WERI-Rb-1 (cell line): ENCODE results near the gene RNPEPL1.

Experiments
- DNase-seq: peaks from one replicate; pipeline ENCODE4 v3.0.0-alpha.2; 2020
- H3K27ac ChIP-seq: fragments of 250-450 bp; sonication (Bioruptor Pico); 2 replicates; pipeline ENCODE4 v1.5.1; 2020; ENCODE audit warnings: mild to moderate bottlenecking, moderate library complexity
- H3K27me3 ChIP-seq: fragments of 250-450 bp; sonication (Bioruptor Pico); 2 replicates; pipeline ENCODE4 v1.5.1; 2021; ENCODE audit warnings: mild to moderate bottlenecking, low read depth, moderate library complexity; ENCODE audit not compliant: insufficient read depth, severe bottlenecking
- H3K36me3 ChIP-seq: fragments of 250-450 bp; sonication (Bioruptor Pico); 2 replicates; pipeline ENCODE4 v1.5.1; 2020; ENCODE audit warnings: mild to moderate bottlenecking, moderate library complexity
- H3K4me3 ChIP-seq: 2 replicates; pipeline ENCODE4 v1.5.1; 2011; ENCODE audit warnings: low read depth, mild to moderate bottlenecking, control low read depth, low read length
- H3K9me3 ChIP-seq: fragments of 250-450 bp; sonication (Bioruptor Pico); 2 replicates; pipeline ENCODE4 v1.5.1; 2021; ENCODE audit warnings: mild to moderate bottlenecking, moderate library complexity; ENCODE audit not compliant: severe bottlenecking
- TF ChIP-seq, protein P1 (sequence below): IDR thresholded peaks from 2 replicates; pipeline ENCODE4 v1.5.1; 2011; ENCODE audit warnings: low read depth, mild to moderate bottlenecking, control low read depth, inconsistent platforms, low read length

RNPEPL1 gene

GRCh38 chr2:240527153-240527750, 41.0 kb upstream of the RNPEPL1 start:
- no peak overlapping the region for H3K27ac ChIP-seq
- H3K36me3 ChIP-seq: peaks cover 16% of the 10 kb centered on the region
- no peaks in the 10 kb centered on the region for H3K27me3 ChIP-seq
- no peak overlapping the region for H3K4me3 ChIP-seq
- DNase-seq: no peak
- TF ChIP-seq, protein P1, sequence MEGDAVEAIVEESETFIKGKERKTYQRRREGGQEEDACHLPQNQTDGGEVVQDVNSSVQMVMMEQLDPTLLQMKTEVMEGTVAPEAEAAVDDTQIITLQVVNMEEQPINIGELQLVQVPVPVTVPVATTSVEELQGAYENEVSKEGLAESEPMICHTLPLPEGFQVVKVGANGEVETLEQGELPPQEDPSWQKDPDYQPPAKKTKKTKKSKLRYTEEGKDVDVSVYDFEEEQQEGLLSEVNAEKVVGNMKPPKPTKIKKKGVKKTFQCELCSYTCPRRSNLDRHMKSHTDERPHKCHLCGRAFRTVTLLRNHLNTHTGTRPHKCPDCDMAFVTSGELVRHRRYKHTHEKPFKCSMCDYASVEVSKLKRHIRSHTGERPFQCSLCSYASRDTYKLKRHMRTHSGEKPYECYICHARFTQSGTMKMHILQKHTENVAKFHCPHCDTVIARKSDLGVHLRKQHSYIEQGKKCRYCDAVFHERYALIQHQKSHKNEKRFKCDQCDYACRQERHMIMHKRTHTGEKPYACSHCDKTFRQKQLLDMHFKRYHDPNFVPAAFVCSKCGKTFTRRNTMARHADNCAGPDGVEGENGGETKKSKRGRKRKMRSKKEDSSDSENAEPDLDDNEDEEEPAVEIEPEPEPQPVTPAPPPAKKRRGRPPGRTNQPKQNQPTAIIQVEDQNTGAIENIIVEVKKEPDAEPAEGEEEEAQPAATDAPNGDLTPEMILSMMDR: no peak
- peaks cover 8% of the 10 kb centered on the region for H3K9me3 ChIP-seq

- no peak for DNase-seq
- peaks cover 13% of the 10 kb centered on the region for H3K36me3 ChIP-seq
- peaks cover 9% of the 10 kb centered on the region for H3K9me3 ChIP-seq
Observed at GRCh38 chr2:240528406-240529040, 39.8 kb upstream of the RNPEPL1 start.

GRCh38 chr2:240529344-240529999, 38.8 kb upstream of the RNPEPL1 start:
- TF ChIP-seq, protein P1: no peak
- H3K4me3 ChIP-seq: no peak overlapping the region

More at GRCh38 chr2:240528406-240529040, 39.8 kb upstream of the RNPEPL1 start:
- Histone ChIP-seq H3K27me3 (no peaks in the 10 kb centered on the region), H3K27ac (no peak overlapping the region), H3K4me3 (no peak overlapping the region)
- TF ChIP-seq, protein P1: no peak

GRCh38 chr2:240530181-240530580, 38.1 kb upstream of the RNPEPL1 start:
- TF ChIP-seq, protein P1: no peak
- H3K36me3 ChIP-seq: peaks cover 9% of the 10 kb centered on the region
- peaks cover 9% of the 10 kb centered on the region for H3K9me3 ChIP-seq

More at GRCh38 chr2:240529344-240529999, 38.8 kb upstream of the RNPEPL1 start:
- Histone ChIP-seq H3K9me3 (peaks cover 9% of the 10 kb centered on the region), H3K27ac (no peak overlapping the region), H3K36me3 (peaks cover 9% of the 10 kb centered on the region), H3K27me3 (no peaks in the 10 kb centered on the region)
- no peak for DNase-seq

DNA sequence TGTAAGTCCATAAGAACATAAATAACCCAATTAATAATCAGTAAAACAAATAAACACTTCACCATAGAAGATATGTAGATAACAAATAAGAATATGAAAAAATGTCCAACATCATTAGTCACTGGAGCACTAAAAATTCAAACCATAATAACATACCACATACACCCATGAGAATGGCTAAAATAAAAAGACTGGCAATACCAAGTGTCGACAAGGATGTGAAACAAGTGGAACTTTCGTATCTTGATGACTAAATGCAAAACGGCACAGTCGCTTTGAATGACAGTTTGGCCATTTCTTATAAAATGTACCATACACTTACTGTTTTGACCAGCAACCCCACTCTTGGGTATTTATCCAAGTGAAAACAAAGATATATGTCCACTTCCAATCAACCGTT, 37.2 kb upstream of the RNPEPL1 start:
- TF ChIP-seq, protein P1: no peak

More at GRCh38 chr2:240530181-240530580, 38.1 kb upstream of the RNPEPL1 start:
- no peak overlapping the region for H3K4me3 ChIP-seq
- no peak for DNase-seq
- H3K27me3 ChIP-seq: no peaks in the 10 kb centered on the region
- H3K27ac ChIP-seq: no peak overlapping the region

More for the DNA sequence above, 37.2 kb upstream of the RNPEPL1 start:
- H3K36me3 ChIP-seq: peaks cover 9% of the 10 kb centered on the region
- H3K4me3 ChIP-seq: no peak overlapping the region
- no peak for DNase-seq
- H3K9me3 ChIP-seq: peaks cover 9% of the 10 kb centered on the region
- no peaks in the 10 kb centered on the region for H3K27me3 ChIP-seq
- H3K27ac ChIP-seq: no peak overlapping the region
